ENCODE results near the gene PRTG. TPM values are rescaled to one million over a fixed set of nuclear protein-coding genes. Genes with fewer than 3 reads are reported as not detected.

The PRTG gene
- total and polyA plus RNA-seq, 2 experiments from 2014 or later = 0.63 to 3.4 TPM

DNA sequence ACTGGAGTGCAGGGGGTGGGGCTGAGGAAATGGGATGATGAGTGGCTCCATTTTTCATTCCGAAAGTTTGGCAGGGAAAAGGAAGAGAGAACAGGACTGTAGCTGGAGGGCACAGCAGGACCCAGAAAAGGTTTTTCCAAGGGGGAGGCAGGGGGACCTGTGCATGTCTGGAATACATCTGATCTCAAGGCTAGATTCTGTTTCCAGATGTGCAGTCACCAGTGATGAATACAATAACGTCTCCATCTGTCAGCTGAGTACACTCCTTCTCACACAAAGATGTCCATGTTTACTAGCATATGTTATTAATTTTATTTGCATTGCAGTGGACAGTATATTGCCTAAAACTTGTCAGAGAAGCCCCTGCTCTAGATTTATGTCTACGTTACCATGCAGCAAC lies 39.9 kb upstream of the PRTG start:
- no peaks in the 10 kb centered on the region for H3K27me3 ChIP-seq (ENCODE audit: insufficient read depth)
- no peaks in the 10 kb centered on the region for H4K20me1 ChIP-seq (replicated peaks; ENCODE audit: insufficient read depth)
- Mint-ChIP-seq H3K27me3 (ENCODE audit: insufficient read depth, low read depth, poor library complexity) (peaks cover 12% of the 10 kb centered on the region), H3K4me3 (no peak overlapping the region), H3K4me1 (peaks cover 19% of the 10 kb centered on the region), H3K9me3 (no peaks in the 10 kb centered on the region; the same call in 2 of the 3 replicates), H3K36me3 (ENCODE audit: low read depth) (no peaks in the 10 kb centered on the region), H3K27ac (no peak overlapping the region)
- H3F3A ChIP-seq (replicated peaks; ENCODE audit: low read depth) = no peaks in the 10 kb centered on the region
- no peaks in the 10 kb centered on the region for H3K79me2 ChIP-seq (replicated peaks; ENCODE audit: insufficient read depth)
- TF ChIP-seq POLR2AphosphoS5 (IDR thresholded peaks at IDR 0.05; ENCODE audit: low read depth) (no peak), EZH2 (IDR thresholded peaks at IDR 0.05; ENCODE audit: low read depth, unreplicated experiment) (no peak)
- TF ChIP-seq, protein P1, sequence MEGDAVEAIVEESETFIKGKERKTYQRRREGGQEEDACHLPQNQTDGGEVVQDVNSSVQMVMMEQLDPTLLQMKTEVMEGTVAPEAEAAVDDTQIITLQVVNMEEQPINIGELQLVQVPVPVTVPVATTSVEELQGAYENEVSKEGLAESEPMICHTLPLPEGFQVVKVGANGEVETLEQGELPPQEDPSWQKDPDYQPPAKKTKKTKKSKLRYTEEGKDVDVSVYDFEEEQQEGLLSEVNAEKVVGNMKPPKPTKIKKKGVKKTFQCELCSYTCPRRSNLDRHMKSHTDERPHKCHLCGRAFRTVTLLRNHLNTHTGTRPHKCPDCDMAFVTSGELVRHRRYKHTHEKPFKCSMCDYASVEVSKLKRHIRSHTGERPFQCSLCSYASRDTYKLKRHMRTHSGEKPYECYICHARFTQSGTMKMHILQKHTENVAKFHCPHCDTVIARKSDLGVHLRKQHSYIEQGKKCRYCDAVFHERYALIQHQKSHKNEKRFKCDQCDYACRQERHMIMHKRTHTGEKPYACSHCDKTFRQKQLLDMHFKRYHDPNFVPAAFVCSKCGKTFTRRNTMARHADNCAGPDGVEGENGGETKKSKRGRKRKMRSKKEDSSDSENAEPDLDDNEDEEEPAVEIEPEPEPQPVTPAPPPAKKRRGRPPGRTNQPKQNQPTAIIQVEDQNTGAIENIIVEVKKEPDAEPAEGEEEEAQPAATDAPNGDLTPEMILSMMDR (conservative IDR thresholded peaks at IDR 0.05; ENCODE audit: low read depth in 2 of 2) = no peak
- no peak overlapping the region for H3K4me3 ChIP-seq
- no peak for ATAC-seq
- DNase-seq (ENCODE audit: low spot score) = no peak
- no peak overlapping the region for H2AFZ ChIP-seq
- H3K9me2 ChIP-seq (ENCODE audit: insufficient read depth) = no peaks in the 10 kb centered on the region
- H3K4me2 ChIP-seq = no peak overlapping the region
- no peaks in the 10 kb centered on the region for H3K36me3 ChIP-seq (ENCODE audit: insufficient read depth)
- no peak overlapping the region for H3K27ac ChIP-seq (ENCODE audit: low read depth)
- peaks cover 9% of the 10 kb centered on the region for H3K4me1 ChIP-seq (ENCODE audit: insufficient read depth)

DNA sequence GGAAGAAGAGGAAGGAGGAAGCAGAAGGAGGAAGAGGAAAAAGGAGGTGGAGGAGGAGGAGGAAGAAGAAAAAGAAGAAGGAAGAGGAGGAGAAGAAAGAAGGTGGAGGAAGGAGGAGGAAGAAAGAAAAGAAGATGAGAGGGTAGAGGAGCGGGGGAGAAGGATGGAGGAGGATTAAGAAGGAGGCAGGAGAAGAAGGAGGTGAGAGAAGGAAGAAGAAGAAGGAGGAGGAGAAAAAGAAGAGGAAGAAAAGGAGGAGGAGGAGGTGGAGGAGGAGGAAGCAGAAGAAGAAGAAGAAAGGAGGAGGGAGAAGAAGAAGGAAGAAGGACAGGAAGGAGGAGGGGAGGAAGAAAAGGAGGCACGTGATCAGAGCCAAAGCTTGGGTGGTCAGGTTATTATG lies 37.3 kb upstream of the PRTG start:
- no peak for DNase-seq (ENCODE audit: low spot score)
- Mint-ChIP-seq H3K36me3 (ENCODE audit: low read depth) (no peaks in the 10 kb centered on the region), H3K9me3 (no peaks in the 10 kb centered on the region; the same call in 2 of the 3 replicates), H3K27ac (no peak overlapping the region), H3K4me1 (peaks cover 9% of the 10 kb centered on the region), H3K4me3 (no peak overlapping the region), H3K27me3 (ENCODE audit: insufficient read depth, low read depth, poor library complexity) (peaks cover 5% of the 10 kb centered on the region)
- Histone ChIP-seq H4K20me1 (replicated peaks; ENCODE audit: insufficient read depth) (no peaks in the 10 kb centered on the region), H3K79me2 (replicated peaks; ENCODE audit: insufficient read depth) (no peaks in the 10 kb centered on the region), H3F3A (replicated peaks; ENCODE audit: low read depth) (no peaks in the 10 kb centered on the region), H3K4me3 (no peak overlapping the region), H2AFZ (no peak overlapping the region), H3K4me2 (no peak overlapping the region), H3K4me1 (ENCODE audit: insufficient read depth) (no peaks in the 10 kb centered on the region), H3K9me2 (ENCODE audit: insufficient read depth) (no peaks in the 10 kb centered on the region), H3K27ac (ENCODE audit: low read depth) (no peak overlapping the region), H3K36me3 (ENCODE audit: insufficient read depth) (no peaks in the 10 kb centered on the region), H3K27me3 (ENCODE audit: insufficient read depth) (no peaks in the 10 kb centered on the region)
- no peak for ATAC-seq
- TF ChIP-seq, protein P2, sequence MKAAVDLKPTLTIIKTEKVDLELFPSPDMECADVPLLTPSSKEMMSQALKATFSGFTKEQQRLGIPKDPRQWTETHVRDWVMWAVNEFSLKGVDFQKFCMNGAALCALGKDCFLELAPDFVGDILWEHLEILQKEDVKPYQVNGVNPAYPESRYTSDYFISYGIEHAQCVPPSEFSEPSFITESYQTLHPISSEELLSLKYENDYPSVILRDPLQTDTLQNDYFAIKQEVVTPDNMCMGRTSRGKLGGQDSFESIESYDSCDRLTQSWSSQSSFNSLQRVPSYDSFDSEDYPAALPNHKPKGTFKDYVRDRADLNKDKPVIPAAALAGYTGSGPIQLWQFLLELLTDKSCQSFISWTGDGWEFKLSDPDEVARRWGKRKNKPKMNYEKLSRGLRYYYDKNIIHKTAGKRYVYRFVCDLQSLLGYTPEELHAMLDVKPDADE (IDR thresholded peaks at IDR 0.05) = no peak
- TF ChIP-seq JUNB (IDR thresholded peaks at IDR 0.05; ENCODE audit: unreplicated experiment) = no peak
- TF ChIP-seq POLR2AphosphoS5 (IDR thresholded peaks at IDR 0.05; ENCODE audit: low read depth) = no peak
- no peak for TF ChIP-seq ZNF331 (CRISPR knock-in tag; IDR thresholded peaks at IDR 0.05; ENCODE audit: low read depth)
- TF ChIP-seq, protein P1 (conservative IDR thresholded peaks at IDR 0.05; ENCODE audit: low read depth in 2 of 2) = no peak
- no peak for TF ChIP-seq EZH2 (IDR thresholded peaks at IDR 0.05; ENCODE audit: low read depth, unreplicated experiment)
- TF ChIP-seq ZNF114 (CRISPR knock-in tag; IDR thresholded peaks at IDR 0.05) = no peak
- no peak for TF ChIP-seq EZH2phosphoT487 (IDR thresholded peaks at IDR 0.05; ENCODE audit: unreplicated experiment)
- TF ChIP-seq NANOG (IDR thresholded peaks at IDR 0.05; ENCODE audit: borderline replicate concordance) = no peak
- TF ChIP-seq STAT1 (IDR thresholded peaks at IDR 0.05; ENCODE audit: unreplicated experiment) = no peak
- TF ChIP-seq, protein P3, sequence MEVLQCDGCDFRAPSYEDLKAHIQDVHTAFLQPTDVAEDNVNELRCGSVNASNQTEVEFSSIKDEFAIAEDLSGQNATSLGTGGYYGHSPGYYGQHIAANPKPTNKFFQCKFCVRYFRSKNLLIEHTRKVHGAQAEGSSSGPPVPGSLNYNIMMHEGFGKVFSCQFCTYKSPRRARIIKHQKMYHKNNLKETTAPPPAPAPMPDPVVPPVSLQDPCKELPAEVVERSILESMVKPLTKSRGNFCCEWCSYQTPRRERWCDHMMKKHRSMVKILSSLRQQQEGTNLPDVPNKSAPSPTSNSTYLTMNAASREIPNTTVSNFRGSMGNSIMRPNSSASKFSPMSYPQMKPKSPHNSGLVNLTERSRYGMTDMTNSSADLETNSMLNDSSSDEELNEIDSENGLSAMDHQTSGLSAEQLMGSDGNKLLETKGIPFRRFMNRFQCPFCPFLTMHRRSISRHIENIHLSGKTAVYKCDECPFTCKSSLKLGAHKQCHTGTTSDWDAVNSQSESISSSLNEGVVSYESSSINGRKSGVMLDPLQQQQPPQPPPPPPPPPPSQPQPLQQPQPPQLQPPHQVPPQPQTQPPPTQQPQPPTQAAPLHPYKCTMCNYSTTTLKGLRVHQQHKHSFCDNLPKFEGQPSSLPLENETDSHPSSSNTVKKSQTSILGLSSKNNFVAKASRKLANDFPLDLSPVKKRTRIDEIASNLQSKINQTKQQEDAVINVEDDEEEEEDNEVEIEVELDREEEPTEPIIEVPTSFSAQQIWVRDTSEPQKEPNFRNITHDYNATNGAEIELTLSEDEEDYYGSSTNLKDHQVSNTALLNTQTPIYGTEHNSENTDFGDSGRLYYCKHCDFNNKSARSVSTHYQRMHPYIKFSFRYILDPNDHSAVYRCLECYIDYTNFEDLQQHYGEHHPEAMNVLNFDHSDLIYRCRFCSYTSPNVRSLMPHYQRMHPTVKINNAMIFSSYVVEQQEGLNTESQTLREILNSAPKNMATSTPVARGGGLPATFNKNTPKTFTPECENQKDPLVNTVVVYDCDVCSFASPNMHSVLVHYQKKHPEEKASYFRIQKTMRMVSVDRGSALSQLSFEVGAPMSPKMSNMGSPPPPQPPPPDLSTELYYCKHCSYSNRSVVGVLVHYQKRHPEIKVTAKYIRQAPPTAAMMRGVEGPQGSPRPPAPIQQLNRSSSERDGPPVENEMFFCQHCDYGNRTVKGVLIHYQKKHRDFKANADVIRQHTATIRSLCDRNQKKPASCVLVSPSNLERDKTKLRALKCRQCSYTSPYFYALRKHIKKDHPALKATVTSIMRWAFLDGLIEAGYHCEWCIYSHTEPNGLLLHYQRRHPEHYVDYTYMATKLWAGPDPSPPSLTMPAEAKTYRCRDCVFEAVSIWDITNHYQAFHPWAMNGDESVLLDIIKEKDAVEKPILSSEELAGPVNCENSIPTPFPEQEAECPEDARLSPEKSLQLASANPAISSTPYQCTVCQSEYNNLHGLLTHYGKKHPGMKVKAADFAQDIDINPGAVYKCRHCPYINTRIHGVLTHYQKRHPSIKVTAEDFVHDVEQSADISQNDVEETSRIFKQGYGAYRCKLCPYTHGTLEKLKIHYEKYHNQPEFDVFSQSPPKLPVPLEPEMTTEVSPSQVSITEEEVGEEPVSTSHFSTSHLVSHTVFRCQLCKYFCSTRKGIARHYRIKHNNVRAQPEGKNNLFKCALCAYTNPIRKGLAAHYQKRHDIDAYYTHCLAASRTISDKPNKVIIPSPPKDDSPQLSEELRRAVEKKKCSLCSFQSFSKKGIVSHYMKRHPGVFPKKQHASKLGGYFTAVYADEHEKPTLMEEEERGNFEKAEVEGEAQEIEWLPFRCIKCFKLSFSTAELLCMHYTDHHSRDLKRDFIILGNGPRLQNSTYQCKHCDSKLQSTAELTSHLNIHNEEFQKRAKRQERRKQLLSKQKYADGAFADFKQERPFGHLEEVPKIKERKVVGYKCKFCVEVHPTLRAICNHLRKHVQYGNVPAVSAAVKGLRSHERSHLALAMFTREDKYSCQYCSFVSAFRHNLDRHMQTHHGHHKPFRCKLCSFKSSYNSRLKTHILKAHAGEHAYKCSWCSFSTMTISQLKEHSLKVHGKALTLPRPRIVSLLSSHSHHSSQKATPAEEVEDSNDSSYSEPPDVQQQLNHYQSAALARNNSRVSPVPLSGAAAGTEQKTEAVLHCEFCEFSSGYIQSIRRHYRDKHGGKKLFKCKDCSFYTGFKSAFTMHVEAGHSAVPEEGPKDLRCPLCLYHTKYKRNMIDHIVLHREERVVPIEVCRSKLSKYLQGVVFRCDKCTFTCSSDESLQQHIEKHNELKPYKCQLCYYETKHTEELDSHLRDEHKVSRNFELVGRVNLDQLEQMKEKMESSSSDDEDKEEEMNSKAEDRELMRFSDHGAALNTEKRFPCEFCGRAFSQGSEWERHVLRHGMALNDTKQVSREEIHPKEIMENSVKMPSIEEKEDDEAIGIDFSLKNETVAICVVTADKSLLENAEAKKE (CRISPR knock-in tag; IDR thresholded peaks at IDR 0.05) = no peak

All from GM23338 (cell line).